ENCODE data around the gene PCDHGA8.
"Not testable (repeated sequence)": the region's sequence is repeated elsewhere in the genome, so short reads cannot be mapped to it uniquely, and the experiment has no call there.

Gene PCDHGA8

GRCh38 chr5:141431286-141431685, 38.9 kb downstream of the PCDHGA8 start:
- peak; percentile 76 for DNase-seq (ENCODE audit: low read depth)
- H3K4me3 ChIP-seq (ENCODE audit: low read depth, low read length): peak overlapping the region; percentile 79
- TF ChIP-seq, protein P1, sequence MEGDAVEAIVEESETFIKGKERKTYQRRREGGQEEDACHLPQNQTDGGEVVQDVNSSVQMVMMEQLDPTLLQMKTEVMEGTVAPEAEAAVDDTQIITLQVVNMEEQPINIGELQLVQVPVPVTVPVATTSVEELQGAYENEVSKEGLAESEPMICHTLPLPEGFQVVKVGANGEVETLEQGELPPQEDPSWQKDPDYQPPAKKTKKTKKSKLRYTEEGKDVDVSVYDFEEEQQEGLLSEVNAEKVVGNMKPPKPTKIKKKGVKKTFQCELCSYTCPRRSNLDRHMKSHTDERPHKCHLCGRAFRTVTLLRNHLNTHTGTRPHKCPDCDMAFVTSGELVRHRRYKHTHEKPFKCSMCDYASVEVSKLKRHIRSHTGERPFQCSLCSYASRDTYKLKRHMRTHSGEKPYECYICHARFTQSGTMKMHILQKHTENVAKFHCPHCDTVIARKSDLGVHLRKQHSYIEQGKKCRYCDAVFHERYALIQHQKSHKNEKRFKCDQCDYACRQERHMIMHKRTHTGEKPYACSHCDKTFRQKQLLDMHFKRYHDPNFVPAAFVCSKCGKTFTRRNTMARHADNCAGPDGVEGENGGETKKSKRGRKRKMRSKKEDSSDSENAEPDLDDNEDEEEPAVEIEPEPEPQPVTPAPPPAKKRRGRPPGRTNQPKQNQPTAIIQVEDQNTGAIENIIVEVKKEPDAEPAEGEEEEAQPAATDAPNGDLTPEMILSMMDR (IDR thresholded peaks at IDR 0.05; ENCODE audit: insufficient read depth, low read depth, low read length, missing control alignments): no peak

GRCh38 chr5:141432308-141432707, 39.9 kb downstream of the PCDHGA8 start:
- not testable (repeated sequence) for H3K4me3 ChIP-seq (ENCODE audit: low read depth, low read length); DNase-seq (ENCODE audit: low read depth)

DNA sequence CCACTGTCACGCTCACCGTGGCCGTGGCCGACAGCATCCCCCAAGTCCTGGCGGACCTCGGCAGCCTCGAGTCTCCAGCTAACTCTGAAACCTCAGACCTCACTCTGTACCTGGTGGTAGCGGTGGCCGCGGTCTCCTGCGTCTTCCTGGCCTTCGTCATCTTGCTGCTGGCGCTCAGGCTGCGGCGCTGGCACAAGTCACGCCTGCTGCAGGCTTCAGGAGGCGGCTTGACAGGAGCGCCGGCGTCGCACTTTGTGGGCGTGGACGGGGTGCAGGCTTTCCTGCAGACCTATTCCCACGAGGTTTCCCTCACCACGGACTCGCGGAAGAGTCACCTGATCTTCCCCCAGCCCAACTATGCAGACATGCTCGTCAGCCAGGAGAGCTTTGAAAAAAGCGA, 40.3 kb downstream of the PCDHGA8 start:
- H3K4me3 ChIP-seq (ENCODE audit: low read depth, low read length); DNase-seq (ENCODE audit: low read depth): not testable (repeated sequence)

DNA sequence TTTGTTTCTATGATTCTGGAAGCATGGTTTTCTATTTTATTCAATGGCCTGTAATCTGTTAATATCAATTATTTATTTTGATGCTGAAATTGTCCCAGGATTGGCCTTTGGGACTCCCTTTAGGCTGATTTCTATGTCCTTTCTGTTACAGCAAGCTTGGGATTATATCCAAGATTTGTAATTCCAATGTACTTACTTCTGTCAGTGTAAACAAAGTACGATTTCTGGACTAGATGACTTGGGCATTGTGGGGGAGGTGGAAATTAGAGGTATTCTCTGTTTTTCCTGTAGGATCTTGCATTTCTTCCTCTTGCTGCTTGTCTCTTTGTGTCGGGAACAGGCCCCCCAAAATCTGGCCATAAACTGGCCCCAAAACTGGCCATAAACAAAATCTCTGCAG, 41.6 kb downstream of the PCDHGA8 start:
- H3K4me3 ChIP-seq (ENCODE audit: low read depth, low read length): no peak overlapping the region
- no peak for DNase-seq (ENCODE audit: low read depth)
- TF ChIP-seq, protein P1 (IDR thresholded peaks at IDR 0.05; ENCODE audit: insufficient read depth, low read depth, low read length, missing control alignments): no peak

DNA sequence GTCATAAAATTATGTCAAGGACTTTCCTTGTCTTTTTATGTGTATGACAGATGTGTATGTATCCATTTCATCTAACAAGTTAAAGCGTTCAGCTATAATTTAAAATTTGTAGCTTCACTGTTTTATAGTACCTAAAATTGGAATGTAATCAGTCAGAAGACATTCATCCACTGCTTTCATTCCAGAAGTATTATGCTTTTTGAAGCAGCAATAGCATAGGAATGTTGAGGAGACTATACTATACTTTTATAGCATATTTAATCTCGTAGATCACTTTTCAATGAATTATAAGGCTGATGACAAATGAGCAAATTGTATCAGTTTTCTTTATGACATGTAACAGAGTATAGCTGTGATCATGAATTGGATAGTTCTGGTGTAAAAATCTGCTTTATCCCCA, 44.8 kb downstream of the PCDHGA8 start:
- no peak for DNase-seq (ENCODE audit: low read depth)
- H3K4me3 ChIP-seq (ENCODE audit: low read depth, low read length): no peak overlapping the region
- TF ChIP-seq, protein P1 (IDR thresholded peaks at IDR 0.05; ENCODE audit: insufficient read depth, low read depth, low read length, missing control alignments): no peak

GRCh38 chr5:141439411-141440141, 47.1 kb downstream of the PCDHGA8 start:
- no peak overlapping the region for H3K4me3 ChIP-seq (ENCODE audit: low read depth, low read length)
- TF ChIP-seq, protein P1 (IDR thresholded peaks at IDR 0.05; ENCODE audit: insufficient read depth, low read depth, low read length, missing control alignments): no peak
- DNase-seq (ENCODE audit: low read depth): no peak

GRCh38 chr5:141440341-141440740, 47.9 kb downstream of the PCDHGA8 start:
- TF ChIP-seq, protein P1 (IDR thresholded peaks at IDR 0.05; ENCODE audit: insufficient read depth, low read depth, low read length, missing control alignments): no peak
- DNase-seq (ENCODE audit: low read depth): no peak
- H3K4me3 ChIP-seq (ENCODE audit: low read depth, low read length): no peak overlapping the region

DNA sequence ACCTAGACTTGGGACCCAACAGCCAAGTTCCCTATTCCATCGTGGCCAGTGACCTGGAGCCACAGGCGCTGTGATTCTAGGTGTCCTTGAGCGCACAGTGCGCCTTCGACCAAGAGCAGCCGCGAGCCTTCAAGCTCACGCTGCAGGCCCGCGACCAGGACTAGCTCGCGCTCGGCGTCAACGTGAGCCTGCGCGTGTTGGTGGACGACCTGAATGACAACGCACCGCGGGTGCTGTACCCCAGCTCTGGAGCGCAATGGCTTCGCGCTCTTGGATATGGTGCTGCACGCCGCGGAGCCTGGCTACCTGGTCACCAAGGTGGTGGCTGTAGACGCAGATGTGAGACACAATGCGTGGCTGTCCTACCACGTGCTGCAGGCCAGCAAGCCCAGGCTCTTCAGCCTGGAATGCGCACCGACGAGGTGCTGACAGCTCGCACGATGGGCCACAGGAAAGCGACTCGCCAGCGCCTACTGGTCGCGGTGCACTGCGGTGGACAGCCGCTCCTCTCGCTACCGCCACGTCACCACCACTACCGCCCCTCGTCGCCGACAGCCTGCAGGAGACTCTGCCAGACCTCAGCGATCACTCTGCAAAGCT, 49.2 kb downstream of the PCDHGA8 start:
- no peak for DNase-seq (ENCODE audit: low read depth)
- TF ChIP-seq, protein P1 (IDR thresholded peaks at IDR 0.05; ENCODE audit: insufficient read depth, low read depth, low read length, missing control alignments): no peak

More for the DNA sequence above, 49.2 kb downstream of the PCDHGA8 start:
- H3K4me3 ChIP-seq (ENCODE audit: low read depth, low read length): no peak overlapping the region

Measured in GM12865 (cell line).